ENCODE results near the gene LRRTM4. TPM values are rescaled to one million over a fixed set of nuclear protein-coding genes. Genes with fewer than 3 reads are reported as not detected.
A peak's percentile ranks its signal among the peaks of the same experiment; 100 is the strongest.
"Not testable (repeated sequence)": the region's sequence is repeated elsewhere in the genome, so short reads cannot be mapped to it uniquely, and the experiment has no call there.

LRRTM4 gene
- total RNA-seq, 1 experiment from 2014 or later, result not detected

GRCh38 chr2:77190721-77191346, 331.3 kb downstream of the LRRTM4 start:
- Histone ChIP-seq H3K9me2 (replicated peaks; ENCODE audit: insufficient read depth, low read length) (no peaks in the 10 kb centered on the region), H3K36me3 (ENCODE audit: insufficient read depth, low read length) (no peaks in the 10 kb centered on the region), H2AFZ (ENCODE audit: low read length) (no peak overlapping the region), H3K79me2 (ENCODE audit: low read length) (no peaks in the 10 kb centered on the region), H3K27me3 (ENCODE audit: low read length) (no peaks in the 10 kb centered on the region), H4K20me1 (ENCODE audit: insufficient read depth, low read depth, low read length) (no peaks in the 10 kb centered on the region), H3K4me2 (ENCODE audit: low read depth, low read length, poor library complexity, severe bottlenecking) (no peak overlapping the region), H3K9ac (ENCODE audit: low read length) (no peak overlapping the region), H3K4me1 (ENCODE audit: low read length) (no peaks in the 10 kb centered on the region), H3K27ac (ENCODE audit: low read length) (no peak overlapping the region), H3K4me3 (ENCODE audit: low read length) (no peak overlapping the region), H3K9me3 (ENCODE audit: low read length) (peaks cover 14% of the 10 kb centered on the region)
- no peak for DNase-seq

- no peak overlapping the region for H3K27ac ChIP-seq (ENCODE audit: low read length)
Observed at GRCh38 chr2:77185052-77185451, 337.1 kb downstream of the LRRTM4 start.

GRCh38 chr2:77179297-77179696, 342.9 kb downstream of the LRRTM4 start:
- H4K20me1 ChIP-seq (ENCODE audit: insufficient read depth, low read depth, low read length), result no peaks in the 10 kb centered on the region

More at GRCh38 chr2:77185052-77185451, 337.1 kb downstream of the LRRTM4 start:
- Histone ChIP-seq H3K9me2 (replicated peaks; ENCODE audit: insufficient read depth, low read length) (no peaks in the 10 kb centered on the region), H3K4me1 (ENCODE audit: low read length) (no peaks in the 10 kb centered on the region), H4K20me1 (ENCODE audit: insufficient read depth, low read depth, low read length) (no peaks in the 10 kb centered on the region), H2AFZ (ENCODE audit: low read length) (no peak overlapping the region), H3K4me2 (ENCODE audit: low read depth, low read length, poor library complexity, severe bottlenecking) (no peak overlapping the region), H3K4me3 (ENCODE audit: low read length) (no peak overlapping the region), H3K9me3 (ENCODE audit: low read length) (peaks cover 9% of the 10 kb centered on the region), H3K36me3 (ENCODE audit: insufficient read depth, low read length) (no peaks in the 10 kb centered on the region), H3K27me3 (ENCODE audit: low read length) (no peaks in the 10 kb centered on the region), H3K9ac (ENCODE audit: low read length) (no peak overlapping the region), H3K79me2 (ENCODE audit: low read length) (no peaks in the 10 kb centered on the region)
- DNase-seq, result no peak

GRCh38 chr2:77175266-77175780, 346.9 kb downstream of the LRRTM4 start:
- not testable (repeated sequence) for H3K27ac ChIP-seq (ENCODE audit: low read length); H3K79me2 ChIP-seq (ENCODE audit: low read length); H4K20me1 ChIP-seq (ENCODE audit: insufficient read depth, low read depth, low read length); H3K36me3 ChIP-seq (ENCODE audit: insufficient read depth, low read length); H3K27me3 ChIP-seq (ENCODE audit: low read length); H3K4me2 ChIP-seq (ENCODE audit: low read depth, low read length, poor library complexity, severe bottlenecking); H3K4me1 ChIP-seq (ENCODE audit: low read length); H3K9me2 ChIP-seq (replicated peaks; ENCODE audit: insufficient read depth, low read length); H3K9ac ChIP-seq (ENCODE audit: low read length); H2AFZ ChIP-seq (ENCODE audit: low read length); DNase-seq; H3K4me3 ChIP-seq (ENCODE audit: low read length)
- peaks cover 10% of the 10 kb centered on the region for H3K9me3 ChIP-seq (ENCODE audit: low read length)

More at GRCh38 chr2:77179297-77179696, 342.9 kb downstream of the LRRTM4 start:
- Histone ChIP-seq H3K27me3 (ENCODE audit: low read length) (no peaks in the 10 kb centered on the region), H3K4me3 (ENCODE audit: low read length) (no peak overlapping the region), H3K4me2 (ENCODE audit: low read depth, low read length, poor library complexity, severe bottlenecking) (no peak overlapping the region), H3K36me3 (ENCODE audit: insufficient read depth, low read length) (no peaks in the 10 kb centered on the region), H2AFZ (ENCODE audit: low read length) (no peak overlapping the region), H3K27ac (ENCODE audit: low read length) (no peak overlapping the region), H3K4me1 (ENCODE audit: low read length) (no peaks in the 10 kb centered on the region), H3K79me2 (ENCODE audit: low read length) (no peaks in the 10 kb centered on the region), H3K9me3 (ENCODE audit: low read length) (peaks cover 6% of the 10 kb centered on the region), H3K9ac (ENCODE audit: low read length) (no peak overlapping the region), H3K9me2 (replicated peaks; ENCODE audit: insufficient read depth, low read length) (no peaks in the 10 kb centered on the region)
- no peak for DNase-seq

DNA sequence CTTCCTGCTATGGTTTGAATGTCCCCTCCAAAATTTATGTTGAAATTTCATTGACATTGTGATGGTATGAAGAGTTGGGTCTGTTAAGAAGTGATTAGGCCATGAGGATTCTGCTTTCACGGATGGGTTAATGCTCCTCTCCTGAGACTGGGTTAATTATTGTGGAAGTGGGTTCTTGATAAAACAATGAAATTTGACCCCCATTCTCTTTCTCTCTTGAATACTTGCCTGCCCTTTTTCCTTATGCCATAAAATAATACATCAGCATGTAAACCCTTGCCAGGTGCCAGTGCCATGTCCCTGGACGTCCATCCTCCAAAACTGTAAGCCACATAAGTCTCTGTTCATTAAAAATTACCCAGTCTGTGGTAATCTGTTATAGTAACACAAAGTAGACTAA, 352.8 kb downstream of the LRRTM4 start:
- H3K4me3 ChIP-seq (ENCODE audit: low read length), result no peak overlapping the region
- H3K9me2 ChIP-seq (replicated peaks; ENCODE audit: insufficient read depth, low read length), result no peaks in the 10 kb centered on the region
- H3K27me3 ChIP-seq (ENCODE audit: low read length), result no peaks in the 10 kb centered on the region
- no peak overlapping the region for H3K27ac ChIP-seq (ENCODE audit: low read length)
- H3K79me2 ChIP-seq (ENCODE audit: low read length), result no peaks in the 10 kb centered on the region
- no peak overlapping the region for H2AFZ ChIP-seq (ENCODE audit: low read length)
- no peaks in the 10 kb centered on the region for H4K20me1 ChIP-seq (ENCODE audit: insufficient read depth, low read depth, low read length)
- H3K4me2 ChIP-seq (ENCODE audit: low read depth, low read length, poor library complexity, severe bottlenecking), result no peak overlapping the region
- no peak for DNase-seq
- H3K4me1 ChIP-seq (ENCODE audit: low read length), result 0 out of 2 replicates have a peak, but pooled peaks cover 3% of the 10 kb centered on the region
- no peaks in the 10 kb centered on the region for H3K36me3 ChIP-seq (ENCODE audit: insufficient read depth, low read length)
- no peak overlapping the region for H3K9ac ChIP-seq (ENCODE audit: low read length)
- H3K9me3 ChIP-seq (ENCODE audit: low read length), result peaks cover 7% of the 10 kb centered on the region

DNA sequence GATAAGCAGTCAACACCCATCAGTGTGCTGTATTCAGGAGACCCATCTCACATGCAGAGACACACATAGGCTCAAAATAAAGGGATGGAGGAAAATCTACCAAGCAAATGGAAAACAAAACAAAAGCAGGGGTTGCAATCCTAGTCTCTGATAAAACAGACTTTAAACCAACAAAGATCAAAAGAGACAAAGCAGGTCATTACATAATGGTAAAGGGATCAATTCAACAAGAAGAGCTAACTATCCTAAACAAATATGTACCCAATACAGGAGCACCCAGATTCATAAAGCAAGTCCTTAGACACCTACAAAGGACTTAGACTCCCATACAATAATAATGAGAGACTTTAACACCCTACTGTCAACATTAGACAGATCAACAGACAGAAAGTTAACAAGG, 358.2 kb downstream of the LRRTM4 start:
- H3K4me1 ChIP-seq (ENCODE audit: low read length); H2AFZ ChIP-seq (ENCODE audit: low read length); DNase-seq; H3K9ac ChIP-seq (ENCODE audit: low read length); H3K79me2 ChIP-seq (ENCODE audit: low read length); H3K9me2 ChIP-seq (replicated peaks; ENCODE audit: insufficient read depth, low read length); H3K4me2 ChIP-seq (ENCODE audit: low read depth, low read length, poor library complexity, severe bottlenecking); H3K27me3 ChIP-seq (ENCODE audit: low read length); H3K36me3 ChIP-seq (ENCODE audit: insufficient read depth, low read length); H4K20me1 ChIP-seq (ENCODE audit: insufficient read depth, low read depth, low read length); H3K4me3 ChIP-seq (ENCODE audit: low read length); H3K9me3 ChIP-seq (ENCODE audit: low read length); H3K27ac ChIP-seq (ENCODE audit: low read length): not testable (repeated sequence)

DNA sequence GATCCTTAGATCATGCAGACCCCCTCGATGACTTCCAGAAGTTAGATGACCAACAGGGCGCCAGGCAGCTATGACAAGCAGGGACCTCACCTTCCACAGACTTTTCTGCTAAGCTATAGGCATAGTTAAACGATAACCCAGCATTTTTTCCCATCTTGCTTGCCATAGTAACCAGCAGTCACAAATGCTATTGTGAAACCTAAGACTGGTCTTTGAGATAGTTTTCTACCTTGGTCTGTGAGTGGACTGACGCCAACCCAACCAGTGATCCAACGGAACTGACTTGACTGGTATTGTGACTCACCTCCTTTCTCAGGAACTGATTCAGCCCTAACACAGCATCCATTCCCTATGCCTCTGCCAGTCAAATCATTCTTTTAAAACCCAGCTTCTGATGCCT, 361.2 kb downstream of the LRRTM4 start:
- no peaks in the 10 kb centered on the region for H3K9me3 ChIP-seq (ENCODE audit: low read length)
- no peak overlapping the region for H3K9ac ChIP-seq (ENCODE audit: low read length)
- H3K36me3 ChIP-seq (ENCODE audit: insufficient read depth, low read length), result no peaks in the 10 kb centered on the region
- no peak overlapping the region for H3K27ac ChIP-seq (ENCODE audit: low read length)
- H3K27me3 ChIP-seq (ENCODE audit: low read length), result no peaks in the 10 kb centered on the region
- no peaks in the 10 kb centered on the region for H3K79me2 ChIP-seq (ENCODE audit: low read length)
- no peaks in the 10 kb centered on the region for H3K4me1 ChIP-seq (ENCODE audit: low read length)
- H3K4me3 ChIP-seq (ENCODE audit: low read length), result no peak overlapping the region
- DNase-seq, result peak; percentile 5
- no peaks in the 10 kb centered on the region for H4K20me1 ChIP-seq (ENCODE audit: insufficient read depth, low read depth, low read length)
- H3K9me2 ChIP-seq (replicated peaks; ENCODE audit: insufficient read depth, low read length), result no peaks in the 10 kb centered on the region; the same call in 1 of the 2 replicates
- no peak overlapping the region for H2AFZ ChIP-seq (ENCODE audit: low read length)
- H3K4me2 ChIP-seq (ENCODE audit: low read depth, low read length, poor library complexity, severe bottlenecking), result no peak overlapping the region

DNA sequence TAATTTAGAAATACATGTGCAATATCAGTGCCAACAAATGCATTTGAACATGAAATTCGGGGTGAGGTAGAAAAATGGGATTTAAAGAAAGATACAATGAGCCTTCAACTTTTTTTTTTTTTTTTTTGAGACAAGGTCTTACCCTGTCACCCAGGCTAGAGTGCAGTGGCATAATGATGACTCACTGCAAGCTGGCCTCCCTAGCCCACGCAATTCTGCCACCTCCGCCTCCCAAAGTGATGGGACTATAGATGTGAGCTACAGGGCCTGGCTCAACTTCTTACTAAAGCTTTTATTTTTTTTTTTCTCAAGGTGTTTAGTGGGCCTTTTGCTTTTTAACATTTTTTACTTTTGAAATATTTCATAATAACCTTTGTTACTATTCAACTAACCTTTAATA, 365.6 kb downstream of the LRRTM4 start:
- no peak overlapping the region for H3K4me2 ChIP-seq (ENCODE audit: low read depth, low read length, poor library complexity, severe bottlenecking)
- no peaks in the 10 kb centered on the region for H3K9me3 ChIP-seq (ENCODE audit: low read length)
- no peak overlapping the region for H3K9ac ChIP-seq (ENCODE audit: low read length)
- no peaks in the 10 kb centered on the region for H3K4me1 ChIP-seq (ENCODE audit: low read length)
- peak; percentile 20 for DNase-seq
- no peaks in the 10 kb centered on the region for H3K79me2 ChIP-seq (ENCODE audit: low read length)
- H4K20me1 ChIP-seq (ENCODE audit: insufficient read depth, low read depth, low read length), result no peaks in the 10 kb centered on the region
- no peak overlapping the region for H2AFZ ChIP-seq (ENCODE audit: low read length)
- no peaks in the 10 kb centered on the region for H3K36me3 ChIP-seq (ENCODE audit: insufficient read depth, low read length)
- H3K4me3 ChIP-seq (ENCODE audit: low read length), result no peak overlapping the region
- no peaks in the 10 kb centered on the region for H3K27me3 ChIP-seq (ENCODE audit: low read length)
- no peak overlapping the region for H3K27ac ChIP-seq (ENCODE audit: low read length)
- H3K9me2 ChIP-seq (replicated peaks; ENCODE audit: insufficient read depth, low read length), result no peaks in the 10 kb centered on the region; the same call in 1 of the 2 replicates
